Astrocyte (in vitro differentiated cells and primary cell): ENCODE measurements around the gene PLXDC2. TPM values are rescaled to one million over a fixed set of nuclear protein-coding genes. Genes with fewer than 3 reads are reported as not detected.

Experiments used
- DNase-seq: peaks from one replicate; pipeline ENCODE4 v3.0.0-alpha.2; 2010; ENCODE audit warnings: low read depth
- FAIRE-seq: peaks from 2 replicates; lab custom pipeline; 2011; peaks lifted over from hg19 to GRCh38; lab: Jason Lieb, UNC
- H2AFZ ChIP-seq: 2 replicates; pipeline ENCODE4 v1.6.0; 2012; ENCODE audit warnings: low read depth, low read length, inconsistent platforms
- H3K27ac ChIP-seq: 2 replicates; pipeline ENCODE4 v1.5.1; 2011; ENCODE audit warnings: low read depth, low read length, inconsistent platforms
- H3K27me3 ChIP-seq: 2 replicates; pipeline ENCODE4 v1.6.0; 2011; ENCODE audit warnings: low read length, inconsistent platforms; ENCODE audit not compliant: insufficient read depth
- H3K36me3 ChIP-seq: 2 replicates; pipeline ENCODE4 v1.5.1; 2011; ENCODE audit warnings: low read length, inconsistent platforms; ENCODE audit not compliant: insufficient read depth
- H3K4me1 ChIP-seq: 2 replicates; pipeline ENCODE4 v1.5.1; 2011; ENCODE audit warnings: low read length, inconsistent platforms; ENCODE audit not compliant: insufficient read depth
- H3K4me2 ChIP-seq: 2 replicates; pipeline ENCODE4 v1.6.0; 2012; ENCODE audit warnings: low read length, inconsistent platforms
- H3K4me3 ChIP-seq: 2 replicates; pipeline ENCODE4 v1.5.1; 2011; ENCODE audit warnings: low read depth, mild to moderate bottlenecking, low read length, inconsistent platforms; ENCODE audit not compliant: insufficient read depth
- H3K79me2 ChIP-seq: 2 replicates; pipeline ENCODE4 v1.6.0; 2012; ENCODE audit warnings: mild to moderate bottlenecking, low read length, inconsistent platforms; ENCODE audit not compliant: insufficient read depth
- H3K9ac ChIP-seq: 2 replicates; pipeline ENCODE4 v1.6.0; 2012; ENCODE audit warnings: mild to moderate bottlenecking, low read length, inconsistent platforms
- H3K9me3 ChIP-seq: 2 replicates; pipeline ENCODE4 v1.5.1; 2012; ENCODE audit warnings: low read depth, mild to moderate bottlenecking, low read length, inconsistent platforms; ENCODE audit not compliant: insufficient read depth
- H4K20me1 ChIP-seq: 2 replicates; pipeline ENCODE4 v1.6.0; 2012; ENCODE audit warnings: low read length, inconsistent platforms; ENCODE audit not compliant: insufficient read depth
- H3K27ac Mint-ChIP-seq: one replicate; pipeline ENCODE4 v1.8.0; 2021; ENCODE audit warnings: mild to moderate bottlenecking, mixed read lengths; ENCODE audit not compliant: unreplicated experiment
- H3K27me3 Mint-ChIP-seq: one replicate; pipeline ENCODE4 v1.8.0; 2021; ENCODE audit warnings: low read depth, mixed read lengths; ENCODE audit not compliant: unreplicated experiment
- H3K36me3 Mint-ChIP-seq: one replicate; pipeline ENCODE4 v1.8.0; 2021; ENCODE audit warnings: low read depth, mixed read lengths; ENCODE audit not compliant: unreplicated experiment
- H3K4me1 Mint-ChIP-seq: one replicate; pipeline ENCODE4 v1.8.0; 2021; ENCODE audit warnings: low read depth, mixed read lengths; ENCODE audit not compliant: unreplicated experiment
- H3K4me3 Mint-ChIP-seq: one replicate; pipeline ENCODE4 v1.8.0; 2021; ENCODE audit warnings: mild to moderate bottlenecking, moderate library complexity, mixed read lengths; ENCODE audit not compliant: unreplicated experiment
- H3K9me3 Mint-ChIP-seq: one replicate; pipeline ENCODE4 v1.8.0; 2021; ENCODE audit warnings: mild to moderate bottlenecking, mixed read lengths; ENCODE audit not compliant: unreplicated experiment
- EZH2 ChIP-seq: IDR thresholded peaks from 2 replicates; pipeline ENCODE4 v1.6.1; 2012; ENCODE audit warnings: mild to moderate bottlenecking, low read length, inconsistent platforms; ENCODE audit not compliant: insufficient read depth
- total RNA-seq: library from RNA; stranded (reverse); gene quantifications from 2 replicates; pipeline ENCODE4 v1.2.1, GENCODE V29; 2021
- TF ChIP-seq, protein P1 (sequence below): IDR thresholded peaks from 2 replicates; pipeline ENCODE4 v1.5.1; 2011; ENCODE audit warnings: low read depth, mild to moderate bottlenecking, inconsistent platforms, low read length, moderate library complexity; ENCODE audit not compliant: insufficient read depth

The PLXDC2 gene
- total RNA-seq, 1 donor from 2014 or later, result 36.1 TPM

DNA sequence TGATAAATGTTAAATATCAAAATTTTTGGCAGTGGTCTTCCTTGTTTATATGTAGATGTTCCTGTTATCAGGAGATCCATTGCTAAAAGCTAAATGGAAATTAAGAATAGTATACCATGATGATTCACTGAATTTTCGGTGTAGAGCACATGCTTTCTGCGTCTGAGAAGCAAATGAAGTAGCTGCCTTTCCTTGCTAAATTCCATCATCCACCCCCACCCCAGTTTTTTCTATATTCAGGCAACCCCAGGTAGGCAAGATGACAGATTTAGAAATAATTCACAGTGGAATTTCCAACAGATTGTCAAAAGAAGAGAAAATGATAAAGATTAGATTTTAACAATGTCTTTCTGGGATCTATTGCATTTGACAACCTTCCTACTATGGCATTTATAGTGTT, 231.9 kb downstream of the PLXDC2 start:
- no peak overlapping the region for H3K27ac Mint-ChIP-seq
- TF ChIP-seq EZH2, result no peak
- TF ChIP-seq, protein P1, sequence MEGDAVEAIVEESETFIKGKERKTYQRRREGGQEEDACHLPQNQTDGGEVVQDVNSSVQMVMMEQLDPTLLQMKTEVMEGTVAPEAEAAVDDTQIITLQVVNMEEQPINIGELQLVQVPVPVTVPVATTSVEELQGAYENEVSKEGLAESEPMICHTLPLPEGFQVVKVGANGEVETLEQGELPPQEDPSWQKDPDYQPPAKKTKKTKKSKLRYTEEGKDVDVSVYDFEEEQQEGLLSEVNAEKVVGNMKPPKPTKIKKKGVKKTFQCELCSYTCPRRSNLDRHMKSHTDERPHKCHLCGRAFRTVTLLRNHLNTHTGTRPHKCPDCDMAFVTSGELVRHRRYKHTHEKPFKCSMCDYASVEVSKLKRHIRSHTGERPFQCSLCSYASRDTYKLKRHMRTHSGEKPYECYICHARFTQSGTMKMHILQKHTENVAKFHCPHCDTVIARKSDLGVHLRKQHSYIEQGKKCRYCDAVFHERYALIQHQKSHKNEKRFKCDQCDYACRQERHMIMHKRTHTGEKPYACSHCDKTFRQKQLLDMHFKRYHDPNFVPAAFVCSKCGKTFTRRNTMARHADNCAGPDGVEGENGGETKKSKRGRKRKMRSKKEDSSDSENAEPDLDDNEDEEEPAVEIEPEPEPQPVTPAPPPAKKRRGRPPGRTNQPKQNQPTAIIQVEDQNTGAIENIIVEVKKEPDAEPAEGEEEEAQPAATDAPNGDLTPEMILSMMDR, result no peak

DNA sequence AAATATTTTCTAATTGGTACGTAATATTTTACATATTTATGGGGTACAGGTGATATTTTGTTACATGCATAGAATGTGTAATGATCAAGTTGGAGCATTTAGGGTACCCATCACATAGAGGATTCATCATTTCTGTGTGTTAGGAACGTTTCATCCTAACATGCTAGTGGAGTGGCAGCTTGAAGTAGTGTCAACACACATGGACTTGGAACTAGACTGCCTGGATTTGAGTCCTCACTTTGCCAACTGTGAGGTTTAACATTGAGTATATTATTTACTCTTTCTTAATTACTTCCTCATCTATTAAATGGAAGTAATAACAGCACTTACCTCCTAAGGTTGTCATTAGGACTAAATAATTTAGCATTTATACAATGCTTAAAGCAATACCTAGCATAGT, 241.9 kb downstream of the PLXDC2 start:
- Mint-ChIP-seq H3K4me1 (peaks cover 4% of the 10 kb centered on the region), H3K9me3 (peaks cover 2% of the 10 kb centered on the region), H3K4me3 (no peak overlapping the region), H3K27ac (no peak overlapping the region), H3K36me3 (no peaks in the 10 kb centered on the region), H3K27me3 (no peaks in the 10 kb centered on the region)
- Histone ChIP-seq H3K4me1 (no peaks in the 10 kb centered on the region), H3K27me3 (no peaks in the 10 kb centered on the region), H3K9ac (no peak overlapping the region), H2AFZ (no peak overlapping the region), H4K20me1 (no peaks in the 10 kb centered on the region), H3K27ac (no peak overlapping the region), H3K4me3 (no peak overlapping the region), H3K4me2 (no peak overlapping the region), H3K79me2 (no peaks in the 10 kb centered on the region), H3K9me3 (no peaks in the 10 kb centered on the region), H3K36me3 (no peaks in the 10 kb centered on the region)
- no peak for DNase-seq
- FAIRE-seq, result no peak
- TF ChIP-seq, protein P1, result no peak
- no peak for TF ChIP-seq EZH2

More for the DNA sequence above, 231.9 kb downstream of the PLXDC2 start:
- peaks cover 7% of the 10 kb centered on the region for H3K36me3 Mint-ChIP-seq
- Histone ChIP-seq H2AFZ (no peak overlapping the region), H3K79me2 (no peaks in the 10 kb centered on the region), H3K36me3 (no peaks in the 10 kb centered on the region), H3K27ac (no peak overlapping the region), H3K4me2 (no peak overlapping the region), H3K9ac (no peak overlapping the region), H3K27me3 (no peaks in the 10 kb centered on the region), H3K4me3 (no peak overlapping the region), H3K9me3 (no peaks in the 10 kb centered on the region), H3K4me1 (no peaks in the 10 kb centered on the region), H4K20me1 (no peaks in the 10 kb centered on the region)
- no peak for DNase-seq
- H3K4me1 Mint-ChIP-seq, result no peaks in the 10 kb centered on the region
- peaks cover 6% of the 10 kb centered on the region for H3K9me3 Mint-ChIP-seq
- no peak overlapping the region for H3K4me3 Mint-ChIP-seq
- no peak for FAIRE-seq
- no peaks in the 10 kb centered on the region for H3K27me3 Mint-ChIP-seq

DNA sequence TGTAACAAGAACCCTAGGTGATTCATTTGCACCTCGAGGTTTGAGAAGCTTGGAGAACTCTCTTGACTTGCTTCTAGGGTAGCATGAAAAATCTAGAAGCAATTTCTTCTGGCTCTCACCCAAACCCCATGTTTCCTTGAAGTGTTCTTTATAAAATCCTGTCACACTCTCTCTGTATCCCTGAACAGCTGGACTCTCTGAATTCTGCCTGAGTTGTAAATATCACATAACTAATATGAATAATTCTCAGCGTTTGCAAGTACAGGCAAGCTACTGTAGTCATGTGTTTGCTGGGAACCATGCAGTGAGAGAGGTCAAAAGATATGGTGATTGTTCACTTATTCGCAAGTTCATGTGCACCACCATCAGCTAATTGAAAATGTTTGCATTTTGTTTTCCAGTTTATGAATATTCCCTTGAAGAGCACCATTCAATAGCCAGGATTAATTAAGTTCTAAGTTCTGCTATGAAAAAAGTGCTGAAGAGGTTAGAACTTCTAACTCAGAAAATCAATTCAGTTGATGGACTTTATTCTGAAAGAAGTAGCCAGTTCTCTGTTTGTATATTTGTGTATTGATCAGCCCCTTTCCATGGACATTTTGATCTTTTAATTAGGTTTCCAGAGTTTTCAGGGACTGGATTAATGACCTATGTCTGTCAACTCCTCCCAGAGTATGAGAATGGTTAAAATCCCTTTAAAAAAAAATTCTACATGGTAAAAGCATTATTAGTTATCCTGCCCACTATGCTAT, 243.0 kb downstream of the PLXDC2 start:
- no peaks in the 10 kb centered on the region for H3K9me3 ChIP-seq
- no peaks in the 10 kb centered on the region for H3K36me3 ChIP-seq
- no peak overlapping the region for H3K4me2 ChIP-seq
- no peaks in the 10 kb centered on the region for H3K27me3 ChIP-seq
- peaks cover 2% of the 10 kb centered on the region for H3K9me3 Mint-ChIP-seq
- no peaks in the 10 kb centered on the region for H4K20me1 ChIP-seq
- H3K79me2 ChIP-seq, result no peaks in the 10 kb centered on the region
- no peak overlapping the region for H3K27ac Mint-ChIP-seq
- FAIRE-seq (no peak), DNase-seq (peak; percentile 68)
- H3K4me3 Mint-ChIP-seq, result no peak overlapping the region
- no peak overlapping the region for H3K4me3 ChIP-seq
- no peaks in the 10 kb centered on the region for H3K36me3 Mint-ChIP-seq
- no peak overlapping the region for H3K9ac ChIP-seq
- TF ChIP-seq EZH2, result no peak
- TF ChIP-seq, protein P1, result no peak
- no peaks in the 10 kb centered on the region for H3K27me3 Mint-ChIP-seq
- no peak overlapping the region for H3K27ac ChIP-seq
- H3K4me1 ChIP-seq, result no peaks in the 10 kb centered on the region
- peaks cover 4% of the 10 kb centered on the region for H3K4me1 Mint-ChIP-seq
- H2AFZ ChIP-seq, result no peak overlapping the region
